Body of pancreas (tissue), 4 donors: ENCODE measurements around the gene B3GALNT2. TPM values are rescaled to one million over a fixed set of nuclear protein-coding genes. Genes with fewer than 3 reads are reported as not detected.

ENCODE experiments used
- ATAC-seq: fragments of 150-250 bp; one replicate; pipeline ENCODE4 v1.9.1; 2016
- DNase-seq, 4 donors: peaks; one replicate each; pipeline ENCODE4 v3.0.0-alpha.2; 2019
- H3K27ac ChIP-seq, 4 donors: fragments of 200-600 bp; sonication (generic); 1 replicate in 3 of 4; 2 replicates in 1 of 4; pipeline versions ENCODE4 v1.5.1 to v1.6.1; 2016 to 2019; ENCODE audit warnings: mild to moderate bottlenecking in 1 of 4, mixed read lengths in 1 of 4, moderate library complexity in 1 of 4
- H3K27me3 ChIP-seq, 2 donors: fragments of 200-600 bp; sonication (generic); one replicate each; pipeline ENCODE4 v1.6.0; 2016; ENCODE audit warnings: mild to moderate bottlenecking in 1 of 2
- H3K36me3 ChIP-seq, 2 donors: fragments of 200-600 bp; sonication (generic); replicated peaks in 1 of 2; 2 replicates each; pipeline ENCODE4 v1.5.1; 2016; ENCODE audit warnings: low read depth in 2 of 2; ENCODE audit not compliant: insufficient read depth in 1 of 2
- H3K4me1 ChIP-seq: fragments of 200-600 bp; sonication (generic); one replicate; pipeline ENCODE4 v1.6.0; 2016
- H3K4me3 ChIP-seq, 2 donors: fragments of 200-600 bp; sonication (generic); 1 replicate in 1 of 2; 2 replicates in 1 of 2; pipeline ENCODE4 v1.5.1; 2016 to 2019
- H3K9me3 ChIP-seq, 3 donors: fragments of 200-600 bp; sonication (generic); 1 replicate in 2 of 3; 2 replicates in 1 of 3; pipeline ENCODE4 v1.5.1; 2016
- CTCF ChIP-seq, 7 experiments: fragments of 450-650 bp in 4 of 7; fragments of 200-600 bp in 3 of 7; sonication (generic) in 3 of 7; IDR thresholded peaks; one replicate each; pipeline ENCODE4 v1.5.1; 2016 to 2019; ENCODE audit warnings: antibody characterized with exemption in 7 of 7
- POLR2A ChIP-seq, 3 donors: fragments of 450-650 bp; IDR thresholded peaks; one replicate each; pipeline ENCODE4 v1.6.1; 2016; ENCODE audit warnings: antibody characterized with exemption in 3 of 3, mild to moderate bottlenecking in 2 of 3
- WGBS, 2 donors: methylation state at CpG; one replicate each; pipeline ENCODE4 v1.1.5; 2017; 5-methylcytosine and 5-hydroxymethylcytosine counted together
- intact Hi-C: fragments of 100-400 bp; cut with DNase I; formaldehyde crosslinking; loops from one replicate; pipeline ENCODE4 v1.15.1; 2023
- total RNA-seq, 2 donors: library from RNA; depleted of rRNA; stranded (reverse); fragments of >200 nt; gene quantifications; one replicate each; pipeline ENCODE4 v1.1.0, GENCODE V29; 2016

Gene B3GALNT2
- total RNA-seq, 2 donors from 2014 or later = 33.6 to 52.9 TPM

- Histone ChIP-seq H3K36me3 (peaks cover 0 to 22% of the 10 kb centered on the region in 2 donors), H3K4me3 (no peak overlapping the region), H3K27me3 (no peaks in the 10 kb centered on the region), H3K9me3 (no peaks in the 10 kb centered on the region), H3K4me1 (no peaks in the 10 kb centered on the region), H3K27ac (no peak overlapping the region)
- 38 to 51% methylated on average over 4 of the region's 4 CpGs for WGBS, 2 donors
- TF ChIP-seq CTCF (IDR thresholded peaks at IDR 0.05) (no peak), POLR2A (IDR thresholded peaks at IDR 0.05) (no peak)
- intact Hi-C loops = no loop called here
- ATAC-seq = no peak
- no peak for DNase-seq
These were observed 48.4 kb downstream of the B3GALNT2 start for GRCh38 chr1:235455823-235456222.

GRCh38 chr1:235455097-235455496 is 49.2 kb downstream of the B3GALNT2 start:
- H3K9me3 ChIP-seq = no peaks in the 10 kb centered on the region

GRCh38 chr1:235454021-235454420 is 50.2 kb downstream of the B3GALNT2 start:
- no peak overlapping the region for H3K4me3 ChIP-seq
- DNase-seq (no peak), ATAC-seq (no peak)
- no peaks in the 10 kb centered on the region for H3K27me3 ChIP-seq
- WGBS, 2 donors = 90 to 94% methylated on average over 8 of the region's 8 CpGs
- no peak overlapping the region for H3K27ac ChIP-seq
- H3K4me1 ChIP-seq = no peaks in the 10 kb centered on the region
- intact Hi-C loops = no loop called here
- no peaks in the 10 kb centered on the region for H3K9me3 ChIP-seq
- TF ChIP-seq CTCF (IDR thresholded peaks at IDR 0.05) (no peak), POLR2A (IDR thresholded peaks at IDR 0.05) (no peak)
- H3K36me3 ChIP-seq = peaks cover 0 to 27% of the 10 kb centered on the region in 2 donors

More at GRCh38 chr1:235455097-235455496, 49.2 kb downstream of the B3GALNT2 start:
- Histone ChIP-seq H3K4me1 (no peaks in the 10 kb centered on the region), H3K27ac (no peak overlapping the region), H3K4me3 (no peak overlapping the region), H3K27me3 (no peaks in the 10 kb centered on the region), H3K36me3 (peaks cover 0 to 23% of the 10 kb centered on the region in 2 donors)
- 71 to 84% methylated on average over 2 of the region's 2 CpGs for WGBS, 2 donors
- intact Hi-C loops = no loop called here
- ATAC-seq (no peak), DNase-seq (no peak)
- TF ChIP-seq POLR2A (IDR thresholded peaks at IDR 0.05) = no peak
- TF ChIP-seq CTCF (IDR thresholded peaks at IDR 0.05) = no peak

- peaks cover 3 to 40% of the 10 kb centered on the region in 2 donors for H3K36me3 ChIP-seq
These were observed 53.3 kb downstream of the B3GALNT2 start for GRCh38 chr1:235450886-235451483.

More at GRCh38 chr1:235450886-235451483, 53.3 kb downstream of the B3GALNT2 start:
- TF ChIP-seq POLR2A (IDR thresholded peaks at IDR 0.05) = no peak
- TF ChIP-seq CTCF (IDR thresholded peaks at IDR 0.05) = no peak
- Histone ChIP-seq H3K27me3 (no peaks in the 10 kb centered on the region), H3K4me1 (no peaks in the 10 kb centered on the region), H3K27ac (no peak overlapping the region), H3K4me3 (no peak overlapping the region), H3K9me3 (no peaks in the 10 kb centered on the region)
- no peak for DNase-seq
- no peak for ATAC-seq
- intact Hi-C loops = no loop called here
- WGBS, 2 donors = 67 to 68% methylated on average over 2 of the region's 2 CpGs
